ENCODE data around the gene NKD2. TPM values are rescaled to one million over a fixed set of nuclear protein-coding genes. Genes with fewer than 3 reads are reported as not detected.

The NKD2 gene
- total and polyA plus RNA-seq, 7 donors, result 0.08 to 0.96 (median 0.63) TPM; not detected in 1

- 55 to 67% (median 58%) methylated on average over 6 of the region's 6 CpGs for WGBS, 3 donors
- no peak for ATAC-seq
- Histone ChIP-seq H3K27me3 (ENCODE audit: insufficient read depth in 3 of 3, low read length in 2 of 3) (peaks cover 0 to 4% (median 1%) of the 10 kb centered on the region in 3 donors), H3K27ac (no peak overlapping the region), H3K4me3 (no peak overlapping the region), H3K9me3 (no peaks in the 10 kb centered on the region), H3K36me3 (ENCODE audit: insufficient read depth in 1 of 2, low read depth in 1 of 2) (no peaks in the 10 kb centered on the region), H3K4me1 (no peaks in the 10 kb centered on the region)
- intact Hi-C loops (cut with DNase I), result no loop called here
- TF ChIP-seq CTCF (IDR thresholded peaks at IDR 0.05), result no peak
- DNase-seq, result no peak
Observed at GRCh38 chr5:980966-981365, 27.6 kb upstream of the NKD2 start.

GRCh38 chr5:981456-981855, 27.1 kb upstream of the NKD2 start:
- DNase-seq (peak in 1 of 2 donors; percentile 38), ATAC-seq (no peak)
- H3K27ac ChIP-seq, result no peak overlapping the region

GRCh38 chr5:982377-983237, 26.0 kb upstream of the NKD2 start:
- Histone ChIP-seq H3K27me3 (ENCODE audit: insufficient read depth in 3 of 3, low read length in 2 of 3) (peaks cover 0 to 4% (median 0%) of the 10 kb centered on the region in 3 donors), H3K27ac (no peak overlapping the region), H3K4me1 (no peaks in the 10 kb centered on the region), H3K4me3 (no peak overlapping the region), H3K9me3 (no peaks in the 10 kb centered on the region), H3K36me3 (ENCODE audit: insufficient read depth in 1 of 2, low read depth in 1 of 2) (no peaks in the 10 kb centered on the region)
- WGBS, 3 donors, result 75 to 79% (median 79%) methylated on average over 26 to 27 of the region's 27 CpGs
- no peak for ATAC-seq
- DNase-seq, result peak in 1 of 2 donors; percentile 54
- intact Hi-C loops (cut with DNase I), result no loop called here
- no peak for TF ChIP-seq CTCF (IDR thresholded peaks at IDR 0.05)

More at GRCh38 chr5:981456-981855, 27.1 kb upstream of the NKD2 start:
- TF ChIP-seq CTCF (IDR thresholded peaks at IDR 0.05), result no peak
- H3K27me3 ChIP-seq (ENCODE audit: insufficient read depth in 3 of 3, low read length in 2 of 3), result peaks cover 0 to 4% (median 0%) of the 10 kb centered on the region in 3 donors
- no peaks in the 10 kb centered on the region for H3K4me1 ChIP-seq
- no peaks in the 10 kb centered on the region for H3K36me3 ChIP-seq (ENCODE audit: insufficient read depth in 1 of 2, low read depth in 1 of 2)
- H3K4me3 ChIP-seq, result no peak overlapping the region
- intact Hi-C loops (cut with DNase I), result no loop called here
- H3K9me3 ChIP-seq, result no peaks in the 10 kb centered on the region
- 92 to 96% (median 93%) methylated on average over 6 to 7 of the region's 7 CpGs for WGBS, 3 donors

- Histone ChIP-seq H3K36me3 (ENCODE audit: insufficient read depth in 1 of 2, low read depth in 1 of 2) (no peaks in the 10 kb centered on the region), H3K27ac (no peak overlapping the region), H3K27me3 (ENCODE audit: insufficient read depth in 3 of 3, low read length in 2 of 3) (peaks cover 0 to 4% (median 0%) of the 10 kb centered on the region in 3 donors), H3K4me1 (no peaks in the 10 kb centered on the region), H3K9me3 (peaks cover 3% of the 10 kb centered on the region), H3K4me3 (no peak overlapping the region)
- intact Hi-C loops (cut with DNase I), result no loop called here
- ATAC-seq, result no peak
- no peak for DNase-seq
- 89 to 93% (median 90%) methylated on average over 7 of the region's 7 CpGs for WGBS, 3 donors
- no peak for TF ChIP-seq CTCF (IDR thresholded peaks at IDR 0.05)
Observed at GRCh38 chr5:983238-983524, 25.4 kb upstream of the NKD2 start.

- peaks cover 0 to 3% (median 0%) of the 10 kb centered on the region in 3 donors for H3K27me3 ChIP-seq (ENCODE audit: insufficient read depth in 3 of 3, low read length in 2 of 3)
- no peak overlapping the region for H3K4me3 ChIP-seq
- H3K27ac ChIP-seq, result no peak overlapping the region
- H3K4me1 ChIP-seq, result no peaks in the 10 kb centered on the region
- no peaks in the 10 kb centered on the region for H3K36me3 ChIP-seq (ENCODE audit: insufficient read depth in 1 of 2, low read depth in 1 of 2)
- DNase-seq (no peak), ATAC-seq (no peak)
- intact Hi-C loops (cut with DNase I), result no loop called here
- H3K9me3 ChIP-seq, result peaks cover 7% of the 10 kb centered on the region
- TF ChIP-seq CTCF (IDR thresholded peaks at IDR 0.05), result no peak
Observed at GRCh38 chr5:983568-983967, 25.0 kb upstream of the NKD2 start.
